HEK293 (cell line): ENCODE measurements around the gene INPP4B.

Experiments used
- CTCF ChIA-PET: fragments of 350-600 bp; formaldehyde crosslinking; extraction: SDS; loops from one replicate; lab custom pipeline; 2021; ENCODE audit warnings: antibody characterized with exemption; lab: Yijun Ruan, JAX
- POLR2A ChIA-PET: fragments of 300-600 bp; formaldehyde crosslinking; extraction: SDS; loops from one replicate; lab custom pipeline; 2020; ENCODE audit warnings: antibody characterized with exemption, inconsistent platforms; lab: Yijun Ruan, JAX
- H3K27ac ChIP-seq: fragments of 200-500 bp; sonication (Bioruptor generic); 2 replicates; pipeline ENCODE4 v1.5.1; 2014; ENCODE audit warnings: low read depth, low read length, control low read depth, inconsistent platforms; ENCODE audit errors: extremely low read depth
- H3K36me3 ChIP-seq, 2 experiments: fragments of 200-500 bp in 1 of 2; sonication (Bioruptor generic) in 1 of 2; 1 replicate in 1 of 2; 2 replicates in 1 of 2; pipeline ENCODE4 v1.5.1; 2014 to 2017; ENCODE audit warnings: inconsistent platforms in 2 of 2, low read length in 2 of 2; ENCODE audit not compliant: control insufficient read depth in 2 of 2, insufficient read depth in 1 of 2
- H3K4me1 ChIP-seq: fragments of 200-500 bp; sonication (Bioruptor generic); 2 replicates; pipeline ENCODE4 v1.5.1; 2014; ENCODE audit warnings: mild to moderate bottlenecking, low read length, inconsistent platforms; ENCODE audit not compliant: control insufficient read depth, insufficient read depth
- H3K4me3 ChIP-seq: 2 replicates; pipeline ENCODE4 v1.5.1; 2011; ENCODE audit warnings: low read depth, mild to moderate bottlenecking, control low read depth, low read length, moderate library complexity
- H3K9me3 ChIP-seq: fragments of 200-500 bp; sonication (Bioruptor generic); 2 replicates; pipeline ENCODE4 v1.5.1; 2014; ENCODE audit warnings: low read depth, low read length, inconsistent platforms; ENCODE audit not compliant: control insufficient read depth, insufficient read depth
- GLI2 ChIP-seq: fragments of 450-650 bp; formaldehyde crosslinking; IDR thresholded peaks from 2 replicates; pipeline ENCODE4; 2017; ENCODE audit warnings: missing biosample characterization, missing genetic modification characterization, low read depth, borderline replicate concordance
- KLF9 ChIP-seq: fragments of 450-650 bp; formaldehyde crosslinking; IDR thresholded peaks from 2 replicates; pipeline ENCODE4 v1.5.1; 2016; ENCODE audit warnings: missing biosample characterization, missing genetic modification characterization, low read depth
- SALL2 ChIP-seq: fragments of 450-650 bp; formaldehyde crosslinking; IDR thresholded peaks from 2 replicates; pipeline ENCODE4 v1.5.0; 2017; ENCODE audit warnings: missing biosample characterization, mild to moderate bottlenecking, missing genetic modification characterization, borderline replicate concordance
- ZBTB49 ChIP-seq: fragments of 450-650 bp; formaldehyde crosslinking; IDR thresholded peaks from 2 replicates; pipeline ENCODE4 v1.5.1; 2016; ENCODE audit warnings: missing biosample characterization, missing genetic modification characterization, low read depth
- ZBTB6 ChIP-seq: fragments of 450-650 bp; formaldehyde crosslinking; IDR thresholded peaks from 2 replicates; pipeline ENCODE4 v1.5.1; 2017; ENCODE audit warnings: missing biosample characterization, missing genetic modification characterization
- ZNF248 ChIP-seq: fragments of 450-650 bp; formaldehyde crosslinking; IDR thresholded peaks from 2 replicates; pipeline ENCODE4 v1.5.1; 2017; ENCODE audit warnings: missing biosample characterization, missing genetic modification characterization
- ZNF266 ChIP-seq: fragments of 450-650 bp; formaldehyde crosslinking; IDR thresholded peaks from 2 replicates; pipeline ENCODE4 v1.5.1; 2016; ENCODE audit warnings: missing biosample characterization, missing genetic modification characterization, low read depth
- ZNF335 ChIP-seq: fragments of 450-650 bp; formaldehyde crosslinking; conservative IDR thresholded peaks from 2 replicates; pipeline ENCODE4 v1.5.1; 2016; ENCODE audit warnings: missing biosample characterization, missing genetic modification characterization
- ZNF37A ChIP-seq: fragments of 450-650 bp; IDR thresholded peaks from 2 replicates; pipeline ENCODE4 v1.5.1; 2018; ENCODE audit warnings: missing biosample characterization, missing genetic modification characterization
- ZNF560 ChIP-seq: fragments of 450-650 bp; formaldehyde crosslinking; IDR thresholded peaks from 2 replicates; pipeline ENCODE4 v1.5.1; 2017; ENCODE audit warnings: missing biosample characterization, missing genetic modification characterization, borderline replicate concordance
- ZNF654 ChIP-seq: fragments of 450-650 bp; formaldehyde crosslinking; IDR thresholded peaks from 2 replicates; pipeline ENCODE4 v1.5.1; 2016; ENCODE audit warnings: low read depth, missing biosample characterization, missing genetic modification characterization
- ZNF664 ChIP-seq: fragments of 450-650 bp; formaldehyde crosslinking; IDR thresholded peaks from 2 replicates; pipeline ENCODE4 v1.5.1; 2016; ENCODE audit warnings: missing biosample characterization, missing genetic modification characterization
- TF ChIP-seq, protein P1 (sequence below): fragments of 450-650 bp; formaldehyde crosslinking; IDR thresholded peaks from 2 replicates; pipeline ENCODE4 v1.5.1; 2016; ENCODE audit warnings: missing biosample characterization, missing genetic modification characterization
- TF ChIP-seq, protein P2 (sequence below): IDR thresholded peaks from 2 replicates; pipeline ENCODE4 v1.6.1; 2011; ENCODE audit warnings: mild to moderate bottlenecking, low read depth, low read length, borderline replicate concordance
- TF ChIP-seq, protein P3 (sequence below): fragments of 450-650 bp; formaldehyde crosslinking; IDR thresholded peaks from 2 replicates; pipeline ENCODE4 v1.5.0; 2017; ENCODE audit warnings: missing biosample characterization, missing genetic modification characterization, borderline replicate concordance

The INPP4B gene

DNA sequence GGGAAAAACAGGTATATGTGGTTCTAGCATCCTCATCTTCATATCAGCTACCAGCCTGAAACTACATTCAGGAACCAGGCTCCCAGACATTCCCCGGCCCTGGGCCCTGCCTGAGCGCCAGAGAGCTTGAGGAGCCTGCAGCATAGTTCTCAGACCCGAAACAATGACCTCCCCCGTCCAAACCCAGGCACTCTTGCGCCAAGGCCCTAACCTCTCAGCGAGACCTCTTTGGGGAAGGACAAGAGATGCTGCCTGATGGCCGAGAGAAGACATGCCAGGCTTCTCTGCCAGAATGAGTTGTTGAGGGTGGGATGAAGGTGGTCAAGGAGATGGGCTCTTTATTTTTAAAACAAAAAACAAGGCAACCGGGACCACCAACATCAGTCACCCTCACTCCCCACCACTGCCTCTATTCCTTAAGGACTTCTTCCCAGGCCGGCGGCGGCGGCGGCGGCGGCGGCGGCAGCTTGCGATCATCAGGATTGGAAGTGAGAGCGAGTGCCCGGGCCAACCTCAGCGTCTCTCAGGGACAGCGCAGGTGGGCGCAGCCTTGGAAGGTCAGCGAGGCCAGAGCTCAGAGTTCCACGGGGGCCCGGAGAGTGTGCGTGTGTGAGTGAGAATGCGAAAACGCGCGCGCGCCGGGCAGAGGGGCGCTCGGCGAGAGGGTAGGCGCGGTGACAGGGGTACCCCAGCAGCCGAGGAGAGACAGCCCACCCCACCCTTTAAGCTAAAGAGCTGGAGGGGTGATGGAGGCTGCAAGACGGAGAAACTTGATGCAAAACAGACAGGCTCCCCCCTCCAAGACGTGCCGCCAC lies 601 bp downstream of the INPP4B start:
- TF ChIP-seq, protein P1, sequence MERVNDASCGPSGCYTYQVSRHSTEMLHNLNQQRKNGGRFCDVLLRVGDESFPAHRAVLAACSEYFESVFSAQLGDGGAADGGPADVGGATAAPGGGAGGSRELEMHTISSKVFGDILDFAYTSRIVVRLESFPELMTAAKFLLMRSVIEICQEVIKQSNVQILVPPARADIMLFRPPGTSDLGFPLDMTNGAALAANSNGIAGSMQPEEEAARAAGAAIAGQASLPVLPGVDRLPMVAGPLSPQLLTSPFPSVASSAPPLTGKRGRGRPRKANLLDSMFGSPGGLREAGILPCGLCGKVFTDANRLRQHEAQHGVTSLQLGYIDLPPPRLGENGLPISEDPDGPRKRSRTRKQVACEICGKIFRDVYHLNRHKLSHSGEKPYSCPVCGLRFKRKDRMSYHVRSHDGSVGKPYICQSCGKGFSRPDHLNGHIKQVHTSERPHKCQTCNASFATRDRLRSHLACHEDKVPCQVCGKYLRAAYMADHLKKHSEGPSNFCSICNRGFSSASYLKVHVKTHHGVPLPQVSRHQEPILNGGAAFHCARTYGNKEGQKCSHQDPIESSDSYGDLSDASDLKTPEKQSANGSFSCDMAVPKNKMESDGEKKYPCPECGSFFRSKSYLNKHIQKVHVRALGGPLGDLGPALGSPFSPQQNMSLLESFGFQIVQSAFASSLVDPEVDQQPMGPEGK (tag by site-specific recombination), result peak; percentile 3; the same call in 1 of the 2 replicates
- TF ChIP-seq ZNF560 (tag by site-specific recombination), result peak; percentile 92
- peak; percentile 80 for TF ChIP-seq ZNF335
- TF ChIP-seq, protein P2, sequence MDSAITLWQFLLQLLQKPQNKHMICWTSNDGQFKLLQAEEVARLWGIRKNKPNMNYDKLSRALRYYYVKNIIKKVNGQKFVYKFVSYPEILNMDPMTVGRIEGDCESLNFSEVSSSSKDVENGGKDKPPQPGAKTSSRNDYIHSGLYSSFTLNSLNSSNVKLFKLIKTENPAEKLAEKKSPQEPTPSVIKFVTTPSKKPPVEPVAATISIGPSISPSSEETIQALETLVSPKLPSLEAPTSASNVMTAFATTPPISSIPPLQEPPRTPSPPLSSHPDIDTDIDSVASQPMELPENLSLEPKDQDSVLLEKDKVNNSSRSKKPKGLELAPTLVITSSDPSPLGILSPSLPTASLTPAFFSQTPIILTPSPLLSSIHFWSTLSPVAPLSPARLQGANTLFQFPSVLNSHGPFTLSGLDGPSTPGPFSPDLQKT, result no peak
- POLR2A ChIA-PET, result no interaction called here
- Histone ChIP-seq H3K4me1 (no peaks in the 10 kb centered on the region), H3K36me3 (no peaks in the 10 kb centered on the region), H3K4me3 (peak overlapping the region; percentile 57), H3K27ac (peak overlapping the region; percentile 45; the same call in 1 of the 2 replicates), H3K9me3 (no peaks in the 10 kb centered on the region)
- CTCF ChIA-PET, result interaction anchor here (0.7 to 1.4 kb wide), 4 partner anchors 9 to 718 kb away, joined by 3 to 5 read pairs (median 3); no protein-coding TSS in a partner anchor

DNA sequence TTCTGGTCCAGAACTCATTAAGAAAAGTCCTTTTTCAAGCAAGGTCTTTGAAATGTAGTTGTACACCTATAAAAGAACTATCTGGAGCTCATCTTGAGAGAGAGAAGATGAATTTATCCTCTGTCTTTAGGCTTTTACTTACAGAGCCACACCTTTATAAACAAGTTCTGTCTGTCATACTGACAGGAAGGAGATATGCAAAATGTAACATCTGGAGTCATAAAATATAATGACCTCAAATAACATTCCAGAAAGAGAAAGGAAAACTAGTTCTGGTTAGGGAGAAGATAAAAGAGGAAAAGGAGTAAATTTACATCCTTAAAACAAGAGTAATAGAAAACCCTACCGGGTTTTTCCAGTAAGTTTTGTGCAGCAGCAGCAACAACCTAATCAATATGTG lies 1.3 kb downstream of the INPP4B start:
- H3K36me3 ChIP-seq, result no peaks in the 10 kb centered on the region
- H3K27ac ChIP-seq, result no peak overlapping the region
- H3K4me1 ChIP-seq, result no peaks in the 10 kb centered on the region
- ChIA-PET CTCF (interaction anchor here (1.2 kb wide), 2 partner anchors 9 to 492 kb away, joined by 3 read pairs; no protein-coding TSS in a partner anchor), POLR2A (no interaction called here)
- TF ChIP-seq ZBTB49 (tag by site-specific recombination) (no peak), GLI2 (tag by site-specific recombination) (no peak)
- no peak overlapping the region for H3K4me3 ChIP-seq
- H3K9me3 ChIP-seq, result no peaks in the 10 kb centered on the region

DNA sequence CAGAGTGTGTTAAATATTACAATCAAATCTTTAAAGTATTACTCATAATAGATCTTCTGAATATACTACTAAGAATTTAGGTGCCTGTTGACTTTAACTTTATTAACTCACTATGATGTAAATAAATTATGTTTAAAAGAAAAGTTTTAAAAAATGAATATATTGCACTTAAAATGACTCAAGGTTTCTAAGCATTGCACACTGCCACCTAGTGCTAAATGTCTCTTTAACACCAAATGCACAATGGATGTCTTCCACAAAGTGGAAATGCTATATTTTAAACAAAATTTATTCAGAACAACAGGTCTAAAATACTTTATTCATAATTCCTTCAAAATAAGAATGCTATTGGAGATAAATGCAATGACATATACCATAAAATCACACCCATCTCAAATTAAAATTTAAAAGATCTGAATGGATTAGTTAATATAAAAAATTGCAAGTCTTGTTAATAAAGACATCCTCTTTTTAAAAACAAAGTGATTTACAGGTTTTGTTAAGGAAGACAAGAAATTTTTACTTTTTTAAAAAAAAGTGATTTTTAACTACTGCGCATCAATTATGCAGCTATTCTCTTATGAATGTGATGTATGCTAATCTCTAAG lies 5.5 kb downstream of the INPP4B start:
- ChIA-PET CTCF (interaction anchor here (0.6 to 1.1 kb wide), 4 partner anchors 9 to 963 kb away, joined by 3 to 6 read pairs (median 4); no protein-coding TSS in a partner anchor), POLR2A (no interaction called here)
- H3K9me3 ChIP-seq, result no peaks in the 10 kb centered on the region
- no peaks in the 10 kb centered on the region for H3K36me3 ChIP-seq
- H3K4me1 ChIP-seq, result no peaks in the 10 kb centered on the region
- TF ChIP-seq KLF9 (tag by site-specific recombination), result no peak
- 0 out of 2 replicates have a peak, but pooled peaks have one; percentile 43 for TF ChIP-seq ZNF664 (tag by site-specific recombination)
- TF ChIP-seq ZNF654, result peak; percentile 42
- no peak overlapping the region for H3K27ac ChIP-seq
- no peak overlapping the region for H3K4me3 ChIP-seq

DNA sequence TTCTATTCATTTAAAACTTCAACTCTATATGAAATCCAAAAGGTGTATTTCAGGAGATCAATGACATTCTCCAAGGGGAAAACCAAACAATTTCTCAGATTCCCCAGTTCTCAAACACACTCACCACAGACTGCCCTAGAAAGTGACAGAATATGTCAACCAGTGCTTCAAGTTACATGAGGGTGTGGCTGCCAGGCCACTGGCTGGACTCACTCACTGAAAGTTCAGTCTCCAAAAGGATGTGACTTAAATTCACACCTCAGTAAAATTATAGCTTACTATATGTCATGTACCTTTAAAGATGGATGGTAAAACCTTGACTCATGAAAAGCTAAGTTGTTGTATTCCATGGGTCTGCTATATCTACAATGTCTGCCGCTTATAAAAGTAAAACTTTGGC lies 7.3 kb downstream of the INPP4B start:
- Histone ChIP-seq H3K4me1 (no peaks in the 10 kb centered on the region), H3K4me3 (no peak overlapping the region), H3K9me3 (no peaks in the 10 kb centered on the region), H3K27ac (no peak overlapping the region), H3K36me3 (no peaks in the 10 kb centered on the region)
- POLR2A ChIA-PET, result no interaction called here
- CTCF ChIA-PET, result interaction anchor here (0.7 to 1.6 kb wide), 4 partner anchors 145 to 556 kb away, joined by 3 to 5 read pairs (median 4); no protein-coding TSS in a partner anchor
- TF ChIP-seq ZNF266 (tag by site-specific recombination) (no peak), ZBTB6 (tag by site-specific recombination) (no peak), ZNF37A (tag by site-specific recombination) (no peak), SALL2 (no peak), ZNF248 (tag by site-specific recombination) (no peak)
- TF ChIP-seq, protein P3, sequence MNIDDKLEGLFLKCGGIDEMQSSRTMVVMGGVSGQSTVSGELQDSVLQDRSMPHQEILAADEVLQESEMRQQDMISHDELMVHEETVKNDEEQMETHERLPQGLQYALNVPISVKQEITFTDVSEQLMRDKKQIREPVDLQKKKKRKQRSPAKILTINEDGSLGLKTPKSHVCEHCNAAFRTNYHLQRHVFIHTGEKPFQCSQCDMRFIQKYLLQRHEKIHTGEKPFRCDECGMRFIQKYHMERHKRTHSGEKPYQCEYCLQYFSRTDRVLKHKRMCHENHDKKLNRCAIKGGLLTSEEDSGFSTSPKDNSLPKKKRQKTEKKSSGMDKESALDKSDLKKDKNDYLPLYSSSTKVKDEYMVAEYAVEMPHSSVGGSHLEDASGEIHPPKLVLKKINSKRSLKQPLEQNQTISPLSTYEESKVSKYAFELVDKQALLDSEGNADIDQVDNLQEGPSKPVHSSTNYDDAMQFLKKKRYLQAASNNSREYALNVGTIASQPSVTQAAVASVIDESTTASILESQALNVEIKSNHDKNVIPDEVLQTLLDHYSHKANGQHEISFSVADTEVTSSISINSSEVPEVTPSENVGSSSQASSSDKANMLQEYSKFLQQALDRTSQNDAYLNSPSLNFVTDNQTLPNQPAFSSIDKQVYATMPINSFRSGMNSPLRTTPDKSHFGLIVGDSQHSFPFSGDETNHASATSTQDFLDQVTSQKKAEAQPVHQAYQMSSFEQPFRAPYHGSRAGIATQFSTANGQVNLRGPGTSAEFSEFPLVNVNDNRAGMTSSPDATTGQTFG (tag by site-specific recombination), result no peak
